GM18517 (cell line): ENCODE results near the gene IGSF3.
"Not testable (repeated sequence)": the region's sequence is repeated elsewhere in the genome, so short reads cannot be mapped to it uniquely, and the experiment has no call there.

Experiments used
- ATAC-seq: cut with Tn5 transposase; IDR thresholded peaks from one replicate; pipeline ENCODE4 v1.9.1; 2021; ENCODE audit warnings: mild to moderate bottlenecking, moderate library complexity; ENCODE audit not compliant: unreplicated experiment

The IGSF3 gene

DNA sequence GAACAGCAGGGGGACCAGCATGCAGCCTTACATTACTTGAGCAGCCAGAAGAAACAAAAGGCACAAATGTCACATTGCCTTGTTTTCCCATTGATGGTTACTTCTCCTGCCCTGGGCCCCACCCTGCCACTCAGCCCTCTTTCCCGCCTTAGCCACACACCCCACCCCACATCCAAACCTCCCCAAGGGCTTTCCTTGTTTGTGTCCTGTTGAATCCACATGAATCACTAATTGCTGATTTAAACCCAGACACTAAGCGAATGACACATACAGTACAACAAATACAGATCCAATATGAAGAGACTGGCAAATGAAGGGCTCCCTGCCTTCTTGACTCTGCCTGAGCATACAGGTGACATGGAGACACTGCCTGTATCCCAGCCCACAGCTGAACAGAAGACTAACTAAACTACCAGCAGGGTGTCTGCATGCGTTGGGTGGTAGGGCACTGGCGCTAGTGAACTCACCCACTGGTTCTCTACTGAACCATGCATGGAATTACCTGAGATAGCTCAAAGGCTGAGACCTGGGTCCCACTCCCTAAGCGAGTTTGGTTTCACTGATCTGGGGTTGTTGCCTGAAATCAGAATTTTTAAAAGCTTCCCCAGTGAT lies 3.1 kb downstream of the IGSF3 start:
- ATAC-seq, result no peak

DNA sequence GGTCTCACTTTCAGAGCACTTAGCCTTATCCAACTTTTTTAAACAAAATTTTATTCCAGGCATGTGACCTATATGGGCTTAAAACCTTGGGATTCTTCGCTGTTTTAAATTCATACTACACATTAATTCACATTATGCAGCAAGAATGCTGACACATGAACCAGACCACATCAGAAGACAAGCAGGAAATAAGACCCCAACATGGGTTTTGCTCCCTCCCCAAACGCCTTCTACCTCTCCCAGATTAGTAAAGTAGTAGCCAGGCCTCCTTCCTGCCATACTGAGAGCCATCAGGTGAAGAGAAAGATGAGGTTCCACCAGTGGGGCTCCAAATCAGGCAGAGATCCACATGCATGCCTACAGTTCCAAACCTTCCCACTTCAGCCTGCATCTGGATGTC lies 3.7 kb downstream of the IGSF3 start:
- no peak for ATAC-seq

DNA sequence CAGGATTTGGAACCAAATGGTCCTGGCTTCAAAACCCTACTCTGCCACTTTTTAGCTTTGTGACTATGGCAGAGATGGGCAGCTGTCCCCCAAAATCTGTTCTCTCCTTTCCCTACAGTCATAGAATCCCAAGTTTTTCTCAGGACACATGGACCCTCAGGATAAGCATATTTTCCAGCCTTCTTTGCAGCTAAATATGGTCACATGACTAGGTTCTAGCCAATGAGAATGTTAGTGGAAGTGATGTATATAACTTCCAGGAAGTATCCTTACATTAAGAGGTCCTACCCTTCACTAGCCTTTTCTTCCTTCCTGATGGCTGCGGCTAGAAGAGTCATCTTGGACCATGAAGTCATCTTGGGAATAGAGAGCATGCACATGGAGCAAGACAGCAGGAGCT lies 5.9 kb downstream of the IGSF3 start:
- no peak for ATAC-seq

DNA sequence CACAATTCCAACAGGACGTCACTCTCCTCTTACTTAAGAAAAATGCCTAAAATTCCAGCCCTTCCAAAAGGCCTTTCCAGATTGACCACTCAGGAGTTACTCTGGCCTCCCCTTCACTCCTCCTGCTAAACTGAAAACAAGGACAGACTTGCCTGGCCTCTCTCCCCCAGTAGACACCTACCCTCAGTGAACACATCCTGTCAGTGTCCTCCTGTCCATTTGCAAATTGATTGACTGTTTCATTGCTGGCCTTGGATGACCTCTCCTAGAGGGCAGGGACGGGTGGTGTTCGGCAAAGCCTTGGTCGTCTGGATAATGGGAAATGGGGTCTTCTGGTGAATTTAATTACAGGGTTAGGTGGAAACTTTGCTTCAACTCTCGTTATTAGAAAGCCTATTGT lies 8.9 kb downstream of the IGSF3 start:
- ATAC-seq, result not testable (repeated sequence)

DNA sequence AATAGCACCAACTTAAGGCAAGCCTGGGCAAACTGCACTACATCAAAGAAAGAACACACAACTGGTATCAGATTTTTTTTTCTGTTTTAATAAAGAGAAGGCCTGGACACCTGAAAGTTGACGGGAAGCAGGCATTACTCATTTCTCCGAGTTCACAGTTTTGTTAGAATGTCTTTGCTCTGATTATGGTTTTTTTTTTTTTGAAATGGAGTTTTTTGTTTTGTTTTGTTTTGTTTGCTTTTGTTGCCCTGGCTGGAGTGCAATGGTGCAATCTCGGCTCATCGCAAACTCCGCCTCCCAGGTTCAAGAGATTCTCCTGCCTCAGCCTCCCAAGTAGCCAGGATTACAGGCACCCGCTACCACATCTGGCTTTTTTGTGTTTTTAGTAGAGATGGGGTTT lies 9.7 kb downstream of the IGSF3 start:
- ATAC-seq, result not testable (repeated sequence)

DNA sequence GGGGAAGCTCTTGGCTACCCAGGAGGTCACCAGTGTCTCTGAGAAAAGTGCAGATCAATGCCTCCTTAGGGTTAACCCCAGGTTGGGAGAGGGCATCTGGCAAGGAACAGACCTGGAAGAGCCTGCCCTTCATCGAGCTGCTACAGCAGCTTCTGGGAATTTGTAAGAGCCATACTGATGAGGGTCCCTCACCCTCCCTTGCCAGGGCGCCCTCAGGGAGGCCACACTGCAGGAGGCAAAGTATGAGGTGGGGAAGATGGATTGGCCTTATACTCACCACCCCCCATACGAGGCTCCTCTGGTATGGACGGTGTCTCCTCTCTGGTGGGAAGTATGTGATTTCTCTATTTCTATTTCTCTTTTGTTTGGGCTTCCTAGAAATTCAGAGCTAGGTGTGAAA lies 13.2 kb downstream of the IGSF3 start:
- ATAC-seq, result no peak

DNA sequence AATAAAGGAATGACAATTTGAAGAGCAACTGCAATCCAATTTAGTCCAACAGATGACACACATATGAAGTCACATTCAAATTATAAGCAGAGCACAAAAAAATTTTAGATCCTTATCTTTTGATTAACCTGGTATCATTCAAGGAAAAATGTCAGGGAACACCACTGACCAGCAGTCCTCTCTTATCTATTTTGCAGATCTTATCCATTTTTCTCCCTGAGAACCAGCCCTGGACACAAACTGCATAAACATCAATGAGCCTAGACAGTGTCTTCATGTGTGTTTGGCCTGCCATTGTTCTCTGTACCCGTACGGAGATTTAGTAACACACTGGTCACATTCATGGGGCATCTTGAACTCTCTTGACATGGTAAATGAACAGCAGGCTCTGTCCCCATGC lies 14.9 kb downstream of the IGSF3 start:
- ATAC-seq, result not testable (repeated sequence)

DNA sequence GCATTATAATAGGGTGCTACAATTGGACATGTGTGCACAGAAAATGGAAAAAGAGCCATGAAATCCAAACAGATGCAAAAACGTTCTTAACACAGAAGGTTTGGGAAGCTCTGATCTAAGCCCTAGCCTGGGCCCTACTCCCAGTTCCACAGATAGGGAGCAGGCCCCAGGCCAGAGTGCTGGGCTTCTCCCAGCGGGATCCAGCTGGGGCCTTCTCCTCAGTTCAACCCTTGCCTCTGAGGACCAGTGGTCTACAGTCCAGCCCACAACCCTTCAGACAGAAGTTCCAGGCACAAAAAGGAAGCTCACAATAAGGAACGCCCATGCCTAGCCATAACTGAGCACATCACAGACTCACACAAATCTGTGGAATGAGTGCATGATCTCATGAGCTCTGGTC lies 16.8 kb downstream of the IGSF3 start:
- not testable (repeated sequence) for ATAC-seq

DNA sequence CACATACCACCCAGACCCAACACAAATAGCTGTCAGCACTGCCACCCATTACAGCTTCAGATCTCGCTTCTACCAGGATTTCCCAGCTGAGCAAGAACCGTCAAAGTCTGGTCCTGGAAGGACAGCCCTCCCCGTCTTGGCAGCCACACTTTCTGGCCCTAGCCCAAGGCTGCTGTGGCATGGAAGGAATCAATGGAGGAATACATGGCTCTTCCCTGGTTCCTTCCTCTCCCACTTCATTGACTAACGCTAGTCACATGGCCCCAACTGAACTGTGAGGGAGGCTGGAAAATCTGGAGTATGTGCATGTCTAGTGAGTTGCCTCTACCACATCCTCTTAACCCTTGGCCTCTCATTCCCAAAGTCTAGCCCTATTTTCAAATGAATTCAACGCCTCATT lies 18.5 kb downstream of the IGSF3 start:
- not testable (repeated sequence) for ATAC-seq

DNA sequence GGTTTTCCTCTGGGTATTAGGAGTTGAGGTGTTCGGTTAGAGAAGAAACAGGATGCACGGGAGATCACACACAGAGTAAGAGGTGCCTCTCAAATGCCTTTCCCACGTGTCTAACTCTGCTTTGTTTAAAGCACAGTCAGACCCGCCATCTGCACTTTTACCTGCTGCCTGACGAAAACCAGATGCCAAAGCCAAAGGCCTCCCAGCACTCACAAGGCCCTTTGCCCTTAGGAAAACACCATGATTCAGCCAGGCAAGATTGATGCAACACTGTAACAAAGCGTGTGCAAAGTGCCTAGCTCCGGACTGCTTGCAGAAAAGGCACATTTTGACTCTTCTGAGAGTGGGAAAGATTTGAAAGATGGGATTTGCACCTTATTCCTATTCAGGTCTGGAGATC lies 19.2 kb downstream of the IGSF3 start:
- ATAC-seq, result not testable (repeated sequence)

DNA sequence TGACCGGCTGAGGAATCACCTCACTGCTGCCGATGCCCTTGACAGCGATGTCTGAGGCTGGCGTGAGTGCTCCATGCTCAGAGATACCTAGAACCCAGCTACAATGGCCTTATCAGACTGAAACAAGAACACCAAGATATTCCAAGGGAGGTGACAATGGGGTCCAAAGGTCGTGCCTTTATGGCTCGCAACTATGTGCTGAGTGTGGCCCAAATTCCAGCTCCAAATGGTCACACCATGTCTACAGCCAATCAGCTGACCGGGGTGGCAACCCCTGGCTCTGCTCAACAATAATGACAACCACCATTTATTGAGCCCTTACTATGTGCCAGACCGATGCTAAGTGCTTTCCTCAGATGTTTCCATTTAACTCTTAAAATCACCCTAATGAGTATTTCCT lies 20.3 kb downstream of the IGSF3 start:
- not testable (repeated sequence) for ATAC-seq

DNA sequence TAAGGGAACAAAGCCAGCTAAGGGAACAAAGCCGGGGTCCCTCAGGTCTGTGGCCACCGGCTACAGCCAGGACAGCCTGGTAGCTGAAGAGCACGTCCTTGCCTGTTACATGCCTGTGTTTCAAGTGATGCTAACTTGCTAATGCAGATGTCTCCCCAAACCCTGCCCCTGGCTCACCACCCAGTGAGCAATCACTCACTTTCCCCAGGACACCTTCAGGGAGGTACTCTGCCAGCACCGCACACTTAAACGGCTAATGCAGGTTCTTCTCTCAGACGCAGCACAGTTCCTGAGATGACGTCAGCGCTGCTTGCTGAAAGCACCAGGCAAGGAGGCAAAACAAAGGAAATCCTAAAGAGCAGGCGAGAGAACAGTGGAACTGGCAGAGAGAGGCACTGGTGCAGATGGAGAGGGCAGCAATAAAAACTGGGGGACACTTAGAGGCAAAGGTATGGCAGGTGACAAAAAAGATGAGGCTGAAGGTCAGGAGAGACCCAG lies 20.8 kb downstream of the IGSF3 start:
- ATAC-seq, result not testable (repeated sequence)

DNA sequence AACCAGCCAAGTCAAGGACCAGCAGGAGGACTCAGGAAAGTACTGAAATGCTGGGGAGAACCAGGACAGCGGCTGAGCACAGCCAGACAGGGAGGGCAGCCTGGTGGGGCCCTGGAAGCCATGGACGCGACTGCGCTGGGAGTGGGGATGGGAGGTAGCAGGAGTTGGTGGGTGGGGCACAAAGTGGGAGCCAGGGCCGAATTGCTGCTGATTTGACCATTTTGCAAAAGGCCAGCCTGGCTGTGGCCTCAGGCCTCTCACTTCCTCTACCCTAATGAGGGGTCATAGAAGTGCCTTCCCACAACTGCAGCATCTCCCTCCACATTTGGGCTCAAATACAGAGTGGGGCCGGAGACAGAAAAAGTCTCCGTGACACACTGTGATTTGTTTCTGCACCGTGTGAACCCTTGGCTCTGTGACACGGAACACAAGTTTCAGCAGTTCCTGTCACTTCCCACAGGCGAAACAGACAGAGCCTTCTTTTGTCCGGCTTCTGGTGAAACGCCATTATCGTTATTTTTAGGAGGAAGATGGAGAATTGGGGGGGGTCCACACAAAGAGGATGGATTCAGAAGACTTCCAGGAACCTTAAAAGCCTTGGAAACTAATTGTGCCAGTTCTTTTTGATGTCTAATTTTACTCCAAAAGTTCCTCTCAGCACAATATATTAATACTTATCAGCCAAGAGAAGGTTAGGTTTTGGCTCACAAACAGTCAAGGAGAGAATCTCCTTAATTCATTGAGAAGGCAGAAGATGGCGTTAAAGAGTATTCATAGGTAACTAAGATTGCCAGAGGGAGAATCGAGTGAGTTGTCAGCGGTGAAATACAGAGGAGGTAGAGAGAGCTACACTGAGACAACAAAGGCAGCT lies 21.5 kb downstream of the IGSF3 start:
- ATAC-seq, result not testable (repeated sequence)

DNA sequence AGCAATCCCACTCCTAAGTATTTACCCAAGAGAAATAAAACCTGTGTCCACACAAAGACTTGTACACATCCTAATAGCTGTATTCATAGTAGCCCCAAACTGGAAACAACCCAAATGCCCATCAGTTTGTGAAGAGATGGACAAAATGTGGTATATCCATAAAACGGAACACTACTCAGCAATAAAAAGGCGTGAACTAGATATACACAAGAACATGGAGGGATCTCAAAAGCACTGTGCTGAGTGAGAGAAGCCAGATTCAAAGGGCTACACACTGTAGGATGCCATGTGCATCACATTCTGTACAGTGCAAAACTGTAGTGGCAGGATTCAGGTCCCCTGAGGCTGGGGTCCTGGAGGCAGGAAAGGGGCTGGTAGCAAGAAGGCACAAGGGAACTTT lies 22.5 kb downstream of the IGSF3 start:
- ATAC-seq, result not testable (repeated sequence)

DNA sequence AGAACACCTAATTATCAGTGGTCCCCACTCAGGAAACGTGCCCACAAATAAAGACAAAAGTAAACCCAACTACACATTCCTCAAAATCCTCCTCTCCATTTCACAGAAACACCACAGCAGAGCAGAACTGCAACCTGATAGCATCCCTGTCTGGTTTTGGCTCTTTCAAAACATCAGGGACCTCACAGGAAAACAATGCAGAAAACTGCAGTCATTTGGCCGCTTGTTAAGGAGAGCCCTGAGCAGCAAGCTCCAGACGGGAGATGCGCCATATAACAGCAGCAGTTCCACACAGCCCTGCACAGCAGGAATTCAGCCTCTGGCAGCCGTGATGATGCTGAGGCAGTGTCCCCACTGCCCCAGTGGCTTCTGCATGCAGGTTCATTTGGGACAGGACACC lies 23.4 kb downstream of the IGSF3 start:
- ATAC-seq, result not testable (repeated sequence)

DNA sequence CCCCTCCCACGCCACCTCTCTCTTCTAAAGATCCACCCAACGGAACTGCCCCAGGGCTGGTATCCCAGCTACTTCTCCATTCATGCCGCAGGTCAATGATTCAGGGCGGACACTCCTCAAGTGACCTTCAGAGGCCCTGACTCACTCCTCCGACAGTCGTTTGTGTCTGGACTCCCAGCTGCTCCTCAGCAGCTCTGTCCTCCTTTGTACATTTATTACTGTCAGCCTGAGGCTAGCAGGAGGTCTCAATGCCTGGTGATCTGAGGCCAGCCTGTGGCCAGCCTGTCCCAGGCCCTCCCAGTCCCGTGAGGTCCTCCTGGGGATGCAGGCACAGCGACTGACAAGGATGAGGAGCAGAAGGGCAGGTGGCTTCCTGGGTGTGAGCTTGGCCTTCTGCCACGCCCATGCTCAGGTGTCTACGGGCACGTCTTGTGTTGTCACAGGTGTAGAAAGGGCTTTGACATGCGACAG lies 24.2 kb downstream of the IGSF3 start:
- ATAC-seq, result not testable (repeated sequence)

DNA sequence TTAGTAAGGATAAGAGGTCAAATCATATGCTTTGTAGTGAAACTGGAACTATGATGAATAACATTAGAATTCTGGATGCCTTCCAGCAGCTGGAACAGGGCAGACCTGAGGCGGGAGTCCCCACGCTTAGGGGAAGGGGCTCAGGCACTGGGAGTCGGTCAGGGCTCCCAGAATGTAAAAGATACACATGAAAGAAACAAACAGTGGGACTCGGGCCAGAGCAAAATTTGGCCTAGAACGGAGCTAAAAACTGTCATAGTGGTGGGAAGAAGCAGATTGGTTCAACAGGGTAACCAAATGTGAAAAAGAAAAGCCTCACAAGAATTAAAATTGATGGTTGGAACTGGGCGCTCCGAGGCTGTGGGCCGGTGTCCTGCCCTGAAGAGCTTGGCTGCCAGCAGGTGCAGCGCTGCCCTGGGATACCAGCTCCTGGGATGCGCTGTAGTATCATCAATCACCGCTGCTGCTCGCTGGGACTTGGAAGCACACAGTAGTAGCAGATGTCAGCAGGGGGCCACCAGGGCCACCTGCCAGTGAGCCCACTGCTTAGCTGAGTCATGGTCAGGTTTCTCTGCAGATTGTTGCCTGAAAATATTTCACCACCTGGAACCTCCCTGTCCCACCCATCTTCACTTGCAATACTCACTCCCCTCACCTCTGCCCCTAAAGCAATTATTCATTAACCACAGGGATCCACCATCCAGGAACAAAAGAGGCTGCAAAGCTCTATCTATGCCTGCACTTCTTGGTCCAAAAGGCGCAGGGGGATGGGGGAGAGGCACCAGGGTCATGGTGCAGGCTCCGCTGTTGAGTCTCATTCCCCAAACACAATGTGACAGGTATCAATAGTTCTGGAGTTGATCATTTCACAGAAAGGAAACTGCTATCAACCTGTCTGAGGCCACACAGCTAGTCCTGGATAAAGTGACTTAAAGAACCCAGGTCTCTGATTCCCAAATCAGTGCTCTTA lies 24.9 kb downstream of the IGSF3 start:
- ATAC-seq, result not testable (repeated sequence)

DNA sequence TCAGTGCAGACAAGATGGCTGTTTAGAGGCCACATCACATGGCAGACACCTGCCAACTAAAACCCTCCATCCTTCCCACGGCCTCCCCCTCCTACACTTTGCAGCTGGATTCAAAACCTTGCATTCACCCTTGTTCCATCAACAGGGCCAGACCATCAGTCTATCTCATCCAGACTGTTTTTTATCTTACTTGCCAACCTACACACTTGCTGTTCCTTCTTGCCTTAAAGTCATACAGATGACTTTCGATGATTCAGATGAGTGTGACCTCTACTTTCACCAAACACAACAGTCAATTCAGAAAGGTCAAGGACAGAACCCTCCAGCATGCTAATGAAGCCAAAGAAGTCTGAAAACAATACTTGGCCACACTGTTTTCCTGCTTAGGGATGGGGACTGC lies 29.9 kb downstream of the IGSF3 start:
- not testable (repeated sequence) for ATAC-seq

DNA sequence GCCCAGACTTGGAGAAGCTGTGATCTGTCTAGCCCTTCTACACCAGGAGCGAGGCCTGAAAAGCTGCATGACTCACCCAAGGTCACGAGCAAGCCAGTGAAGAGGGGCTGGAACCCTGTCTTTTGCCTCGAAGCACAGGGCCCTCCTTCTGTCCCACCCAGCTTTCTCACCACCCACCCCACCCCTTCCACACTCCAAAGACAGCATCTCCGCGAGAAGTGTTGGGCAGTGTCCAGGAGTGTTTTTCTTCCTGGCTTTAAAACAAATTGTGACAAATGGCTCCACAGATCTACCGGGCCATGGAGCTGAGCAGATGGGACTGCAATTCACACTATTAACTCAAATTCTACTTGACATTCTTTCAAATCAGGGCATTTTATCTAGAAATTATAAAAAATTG lies 30.9 kb downstream of the IGSF3 start:
- ATAC-seq, result not testable (repeated sequence)

DNA sequence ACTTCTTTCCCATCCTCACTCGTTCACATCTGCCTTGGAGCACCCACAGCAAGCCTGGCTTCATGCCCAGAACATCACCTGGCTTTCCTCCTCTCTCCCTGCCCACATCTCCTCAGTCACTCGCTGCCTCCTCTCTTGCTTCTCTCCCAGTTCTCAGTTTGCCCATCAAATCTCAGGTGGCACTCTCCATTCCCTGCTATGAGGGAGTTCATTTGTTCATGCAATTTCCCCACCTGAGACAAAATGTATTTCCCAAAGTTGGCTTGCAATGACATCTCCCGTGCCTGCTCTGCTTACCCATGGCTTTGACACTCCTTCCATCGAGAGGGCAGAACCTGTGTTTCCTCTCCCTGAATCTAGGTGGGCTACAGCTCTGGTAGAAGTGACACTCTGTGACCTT lies 33.1 kb downstream of the IGSF3 start:
- not testable (repeated sequence) for ATAC-seq
